HG03280 (cell line): Measurements from ENCODE around the gene G3BP1.
"Not testable (repeated sequence)": the region's sequence is repeated elsewhere in the genome, so short reads cannot be mapped to it uniquely, and the experiment has no call there.

ENCODE experiments used
- ATAC-seq: cut with Tn5 transposase; IDR thresholded peaks from one replicate; pipeline ENCODE4 v1.9.1; 2021; ENCODE audit warnings: mild to moderate bottlenecking, moderate library complexity; ENCODE audit not compliant: unreplicated experiment

G3BP1 gene

DNA sequence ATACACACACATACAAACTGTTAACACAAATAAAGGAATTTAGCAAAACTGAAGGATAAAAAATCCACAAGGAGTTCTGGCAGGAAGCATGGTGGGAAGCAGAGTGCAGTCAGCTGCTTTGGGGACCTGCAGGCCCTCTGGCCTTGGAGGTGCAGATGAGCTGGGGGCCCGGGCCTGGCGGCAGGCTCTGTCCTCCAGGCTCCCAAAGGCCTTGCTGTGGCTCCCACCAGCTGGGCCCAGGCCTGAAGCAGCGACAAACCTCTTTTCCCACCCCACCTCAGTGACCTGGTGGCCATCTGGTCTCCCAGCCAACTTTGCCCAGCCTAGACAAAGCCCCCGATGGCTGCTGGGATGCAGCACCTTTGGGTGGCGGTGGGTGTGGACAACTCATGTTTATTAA, 85.1 kb downstream of the G3BP1 start:
- ATAC-seq: no peak

DNA sequence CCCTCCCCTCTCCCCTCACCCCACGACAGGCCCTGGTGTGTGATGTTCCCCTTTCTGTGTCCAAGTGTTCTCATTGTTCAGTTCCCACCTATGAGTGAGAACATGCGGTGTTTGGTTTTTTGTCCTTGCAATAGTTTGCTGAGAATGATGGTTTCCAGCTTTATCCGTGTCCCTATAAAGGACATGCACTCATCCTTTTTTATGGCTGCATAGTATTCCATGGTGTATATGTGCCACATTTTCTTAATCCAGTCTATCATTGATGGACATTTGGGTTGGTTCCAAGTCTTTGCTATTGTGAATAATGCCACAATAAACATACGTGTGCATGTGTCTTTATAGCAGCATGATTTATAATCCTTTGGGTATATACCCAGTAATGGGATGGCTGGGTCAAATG, 89.1 kb downstream of the G3BP1 start:
- ATAC-seq: not testable (repeated sequence)
